GM12891 (cell line): Measurements from ENCODE around the gene ZSCAN21.

Experiments used
- DNase-seq: peaks from one replicate; pipeline ENCODE4 v3.0.0; 2011; ENCODE audit warnings: low spot score; ENCODE audit not compliant: insufficient read length
- FAIRE-seq: peaks from 2 replicates; lab custom pipeline; 2011; peaks lifted over from hg19 to GRCh38; lab: Jason Lieb, UNC
- PAX5 ChIP-seq: IDR thresholded peaks from 2 replicates; pipeline ENCODE4 v1.6.1; 2011; ENCODE audit warnings: low read length, moderate library complexity, mild to moderate bottlenecking; ENCODE audit not compliant: insufficient read depth, severe bottlenecking
- POLR2A ChIP-seq: IDR thresholded peaks from 2 replicates; pipeline ENCODE4 v1.6.1; 2011; ENCODE audit warnings: low read depth, low read length, control low read depth
- POLR2AphosphoS5 ChIP-seq: IDR thresholded peaks from 2 replicates; pipeline ENCODE4 v1.6.1; 2011; ENCODE audit warnings: low read depth, low read length, control low read depth
- POU2F2 ChIP-seq: IDR thresholded peaks from 2 replicates; pipeline ENCODE4 v1.6.1; 2011; ENCODE audit warnings: low read depth, mild to moderate bottlenecking, control low read depth, low read length, moderate library complexity
- SPI1 ChIP-seq: IDR thresholded peaks from 2 replicates; pipeline ENCODE4 v1.6.1; 2011; ENCODE audit warnings: low read depth, low read length, control low read depth
- TAF1 ChIP-seq: IDR thresholded peaks from 2 replicates; pipeline ENCODE4 v1.6.1; 2011; ENCODE audit warnings: low read depth, low read length, control low read depth

Gene ZSCAN21

DNA sequence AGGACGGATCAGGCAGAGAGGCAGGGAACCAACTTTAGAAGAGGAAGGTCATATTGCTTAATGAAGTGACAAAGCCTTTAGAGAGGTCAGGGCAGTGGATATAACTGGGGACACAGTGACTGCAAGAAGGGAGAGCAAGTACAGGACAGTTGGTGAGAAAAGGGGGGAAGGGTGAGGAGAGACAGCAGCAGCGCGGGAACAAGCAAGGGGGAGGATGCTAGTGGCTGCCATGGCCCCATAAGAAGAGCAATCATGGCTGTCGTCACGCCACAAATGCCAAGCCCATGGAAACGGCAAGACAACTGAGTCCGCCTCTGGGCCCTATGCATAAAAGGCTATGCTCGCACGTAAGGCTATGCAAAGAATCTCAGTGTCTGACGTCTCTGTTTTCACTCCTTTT lies 22.9 kb downstream of the ZSCAN21 start:
- DNase-seq (no peak), FAIRE-seq (no peak)
- TF ChIP-seq POU2F2 (no peak), SPI1 (no peak), POLR2A (no peak), PAX5 (no peak), TAF1 (no peak), POLR2AphosphoS5 (no peak)

DNA sequence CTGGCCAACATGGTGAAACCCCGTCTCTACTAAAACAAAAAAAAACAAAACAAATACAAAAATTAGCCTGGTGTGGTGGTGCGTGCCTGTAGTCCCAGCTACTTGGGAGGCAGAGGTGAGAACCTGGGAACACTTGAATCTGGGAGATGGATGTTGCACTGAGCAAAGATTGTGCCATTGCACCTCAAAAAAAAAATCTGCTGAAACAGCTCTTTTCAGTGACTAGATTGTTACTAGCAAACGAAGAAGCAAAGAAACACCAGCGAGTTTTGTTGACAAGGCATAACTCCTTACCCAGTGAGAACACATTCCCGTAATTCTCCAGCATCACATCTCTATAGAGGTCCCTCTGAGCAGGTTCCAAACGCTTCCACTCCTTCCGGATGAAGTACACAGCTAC lies 25.3 kb downstream of the ZSCAN21 start:
- TF ChIP-seq POLR2A, result no peak
- no peak for TF ChIP-seq POLR2AphosphoS5
- TF ChIP-seq POU2F2, result no peak
- no peak for TF ChIP-seq SPI1
- no peak for TF ChIP-seq PAX5
- TF ChIP-seq TAF1, result no peak
- FAIRE-seq (no peak), DNase-seq (no peak)

DNA sequence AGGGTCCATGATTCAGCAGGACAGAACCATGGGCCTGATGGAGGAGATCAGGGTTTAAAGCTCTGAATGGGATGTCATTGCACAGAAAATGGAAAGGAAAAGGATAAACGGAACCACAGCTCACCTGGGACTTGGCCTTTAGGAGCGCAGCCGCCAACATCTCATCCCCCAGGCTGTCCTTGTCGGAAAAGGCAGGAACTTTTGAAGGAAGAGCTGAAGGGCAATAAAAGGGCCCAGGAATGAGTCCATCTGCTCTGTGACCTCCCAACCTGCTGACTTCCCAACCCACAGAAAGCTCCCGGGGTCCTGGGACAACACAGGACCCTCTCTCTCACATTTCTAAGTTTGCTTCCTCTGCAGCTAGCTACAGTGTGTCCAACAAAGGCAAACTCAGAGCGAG lies 25.8 kb downstream of the ZSCAN21 start:
- no peak for FAIRE-seq

DNA sequence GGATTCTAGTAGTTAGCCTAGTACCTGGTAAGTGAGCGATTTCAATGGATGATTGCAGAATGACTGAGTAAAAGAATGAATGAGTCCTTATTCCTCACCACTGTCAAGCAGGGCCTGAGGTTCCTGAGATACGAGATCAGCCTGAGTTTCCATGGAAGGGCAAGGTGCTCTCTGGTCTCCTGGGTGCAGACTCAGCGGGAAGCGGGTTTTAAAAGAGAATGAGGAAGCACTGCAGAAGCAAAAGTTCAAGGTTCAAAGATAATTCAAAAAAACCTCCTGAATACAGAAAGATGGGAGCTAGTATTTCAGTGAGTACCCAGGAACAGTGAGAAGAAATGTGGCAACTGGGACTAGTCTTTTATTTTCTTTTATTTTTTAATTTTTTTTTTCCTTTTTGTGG lies 27.6 kb downstream of the ZSCAN21 start:
- TF ChIP-seq TAF1, result no peak
- TF ChIP-seq PAX5, result no peak
- no peak for TF ChIP-seq SPI1
- no peak for TF ChIP-seq POLR2A
- TF ChIP-seq POLR2AphosphoS5, result no peak
- no peak for TF ChIP-seq POU2F2
- DNase-seq, result no peak
- FAIRE-seq, result no peak

More for the DNA sequence above, 25.8 kb downstream of the ZSCAN21 start:
- TF ChIP-seq POU2F2 (no peak), POLR2A (no peak), PAX5 (no peak), SPI1 (no peak), POLR2AphosphoS5 (no peak), TAF1 (no peak)
- DNase-seq, result no peak

DNA sequence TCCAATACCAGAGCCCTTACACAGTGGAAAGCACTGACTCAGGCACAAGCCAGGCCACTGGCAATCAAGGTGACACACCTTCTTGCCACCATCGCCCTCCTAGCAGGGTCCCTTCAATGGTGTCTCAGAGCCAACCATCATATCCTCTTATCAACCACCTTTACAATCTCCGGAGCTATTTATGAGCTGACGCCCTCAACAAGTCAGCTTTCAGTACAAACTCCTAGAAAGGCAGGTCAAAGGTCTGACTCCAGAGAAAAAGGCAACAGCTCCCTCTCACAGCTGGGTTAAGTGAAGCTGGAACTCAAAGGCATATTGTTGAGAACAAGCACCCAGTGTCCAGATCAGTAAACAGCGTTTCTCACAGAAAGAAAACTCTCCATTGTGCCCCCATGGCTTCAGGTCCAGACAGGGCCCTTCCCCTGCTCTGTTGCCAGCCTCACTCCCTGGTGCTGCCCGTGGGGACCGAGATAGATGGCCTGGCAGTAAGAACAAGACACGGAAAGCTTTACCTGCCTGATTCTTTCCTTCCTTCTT lies 29.5 kb downstream of the ZSCAN21 start:
- no peak for FAIRE-seq
- no peak for DNase-seq
- no peak for TF ChIP-seq SPI1
- no peak for TF ChIP-seq PAX5
- no peak for TF ChIP-seq POU2F2
- no peak for TF ChIP-seq POLR2AphosphoS5
- TF ChIP-seq TAF1, result no peak
- TF ChIP-seq POLR2A, result no peak

DNA sequence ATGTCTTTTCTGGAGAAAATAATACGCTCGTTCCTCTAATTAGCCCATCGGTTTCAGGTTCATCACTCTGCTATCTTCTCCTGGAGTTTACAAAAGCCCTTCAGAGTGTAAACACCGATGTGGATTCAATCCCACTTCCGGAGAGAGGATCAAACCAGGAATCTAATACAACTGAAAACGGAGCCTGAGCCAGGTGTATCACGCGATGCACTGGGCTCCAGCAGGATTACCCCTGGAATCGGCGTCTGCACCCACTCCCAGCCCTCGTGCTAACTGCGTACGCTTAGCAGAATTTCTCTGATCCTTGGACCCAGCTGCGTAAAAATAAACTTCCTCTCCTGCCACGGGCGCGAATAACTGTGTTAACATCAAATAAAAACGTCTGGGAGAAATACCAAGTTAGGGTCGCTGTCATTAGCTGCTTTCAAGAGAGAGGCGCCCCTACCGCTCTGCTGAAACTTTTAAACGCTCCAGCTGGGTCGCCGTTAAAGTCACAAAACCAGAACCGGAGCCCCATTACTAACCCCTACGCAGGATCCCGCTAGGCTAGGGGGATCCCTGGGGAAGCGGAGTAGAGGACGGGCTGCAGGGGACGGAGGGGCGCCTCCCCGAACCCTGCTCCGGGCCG lies 31.4 kb downstream of the ZSCAN21 start:
- DNase-seq (no peak), FAIRE-seq (no peak)
- no peak for TF ChIP-seq TAF1
- TF ChIP-seq POLR2A, result no peak
- TF ChIP-seq POU2F2, result no peak
- no peak for TF ChIP-seq SPI1

DNA sequence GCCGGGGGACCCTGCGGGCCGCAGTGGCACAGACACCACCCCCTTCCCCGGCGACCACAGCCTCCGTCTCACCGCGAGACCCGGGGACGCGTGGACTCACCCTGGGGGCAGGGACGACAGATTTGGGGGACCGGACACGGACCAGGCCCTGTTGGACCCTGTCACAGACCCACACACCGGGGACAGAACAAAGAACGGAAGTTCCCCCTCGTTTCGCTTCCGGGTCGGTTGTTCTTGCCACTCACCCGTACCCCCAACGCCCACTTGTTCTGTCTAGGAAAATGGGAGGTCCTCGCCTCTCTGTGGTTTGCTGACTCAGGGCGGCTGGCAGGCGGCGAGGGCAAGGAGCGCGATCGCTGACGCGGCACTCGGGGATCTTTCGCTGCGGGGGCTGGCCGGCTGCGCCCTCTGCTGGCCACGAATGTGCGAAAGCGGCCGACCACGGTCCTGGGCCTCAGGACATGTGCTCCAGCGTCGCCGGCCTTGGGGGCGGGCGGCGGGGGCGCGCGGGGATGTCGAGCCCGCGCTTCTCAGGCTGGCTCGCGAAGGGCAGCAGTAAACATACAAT lies 32.0 kb downstream of the ZSCAN21 start, which contains the start of gene ZNF3:
Gene ZNF3, minus strand, starts transcription at position 189 of the 568 bp plus-strand sequence. CDS start 4,366 bp downstream, outside the sequence.
- TF ChIP-seq SPI1 (peak; percentile 34; the same call in 1 of the 2 replicates), POLR2AphosphoS5 (peak; percentile 95), TAF1 (peak; percentile 76), PAX5 (peak; percentile 31), POLR2A (peak; percentile 93), POU2F2 (peak; percentile 83)
- FAIRE-seq (peak; percentile 97), DNase-seq (peak; percentile 88)

DNA sequence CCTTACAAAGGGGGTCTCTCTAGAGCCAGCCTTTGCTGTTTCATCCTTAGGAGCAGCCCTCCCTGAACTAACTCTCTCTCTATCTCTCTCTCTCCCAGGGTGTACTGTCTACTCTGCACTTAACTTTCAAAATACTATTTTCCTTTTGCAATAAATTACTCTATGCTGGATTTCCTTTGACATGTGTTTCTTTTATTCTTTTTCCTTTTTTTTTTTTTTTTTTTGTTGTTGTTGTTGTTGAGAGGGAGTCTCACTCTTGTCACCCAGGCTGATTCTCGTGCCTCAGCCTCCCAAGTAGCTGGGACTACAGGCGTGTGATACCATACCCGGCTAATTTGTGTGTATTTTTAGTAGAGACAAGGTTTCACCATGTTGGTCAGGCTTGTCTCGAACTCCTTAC lies 33.4 kb downstream of the ZSCAN21 start:
- DNase-seq, result no peak
- no peak for FAIRE-seq

DNA sequence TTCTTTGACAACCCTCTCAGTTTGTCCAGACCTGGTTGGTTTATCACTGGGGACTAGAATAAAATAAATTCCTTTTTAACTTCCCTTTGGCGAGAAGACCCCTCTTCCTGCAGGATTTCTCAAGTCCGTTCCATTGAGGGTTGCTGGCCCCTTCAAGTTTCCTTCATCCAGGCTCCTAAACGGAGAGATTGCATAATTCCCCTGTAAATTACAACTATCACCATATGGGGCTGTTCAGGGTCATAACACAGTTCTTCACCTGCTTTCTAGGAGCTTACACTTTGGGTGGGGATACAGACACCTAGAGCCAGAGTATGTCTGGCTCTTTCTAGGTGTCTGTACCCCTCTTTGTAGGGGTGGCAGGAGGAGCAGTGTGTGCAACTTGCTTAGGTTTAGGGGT lies 35.9 kb downstream of the ZSCAN21 start:
- DNase-seq (no peak), FAIRE-seq (no peak)
- TF ChIP-seq POLR2AphosphoS5 (no peak), TAF1 (no peak), SPI1 (no peak), POU2F2 (no peak), PAX5 (no peak), POLR2A (no peak)

More for the DNA sequence above, 33.4 kb downstream of the ZSCAN21 start:
- TF ChIP-seq SPI1, result no peak
- TF ChIP-seq POLR2AphosphoS5, result no peak
- TF ChIP-seq POLR2A, result no peak
- TF ChIP-seq POU2F2, result no peak
- no peak for TF ChIP-seq PAX5
- TF ChIP-seq TAF1, result no peak
